SK-N-SH treated with all-trans-retinoic acid at 6 μM for 48 hours (cell line): ENCODE data around the gene TDRD6.

Experiments used
- ATAC-seq: fragments of 200-7000 bp; cut with Tn5 transposase; 3 replicates; pipeline ENCODE4 v1.9.1; 2020; ENCODE audit warnings: mild to moderate bottlenecking, moderate library complexity
- BACH2 ChIP-seq: fragments of 250-450 bp; sonication (Bioruptor Pico); IDR thresholded peaks from 2 replicates; pipeline ENCODE4 v1.9.0; 2021; ENCODE audit warnings: mild to moderate bottlenecking, borderline replicate concordance
- CSDC2 ChIP-seq: fragments of 250-450 bp; sonication (Bioruptor Pico); IDR thresholded peaks from 2 replicates; pipeline ENCODE4 v1.5.0; 2020; ENCODE audit warnings: mild to moderate bottlenecking, moderate library complexity
- ESRRG ChIP-seq: fragments of 250-450 bp; sonication (Bioruptor Pico); IDR thresholded peaks from 2 replicates; pipeline ENCODE4 v1.6.1; 2021; ENCODE audit warnings: mild to moderate bottlenecking
- GLIS3 ChIP-seq: fragments of 250-450 bp; sonication (Bioruptor Pico); IDR thresholded peaks from 2 replicates; pipeline ENCODE4 v1.5.0; 2020; ENCODE audit warnings: mild to moderate bottlenecking, moderate library complexity
- OSR1 ChIP-seq: fragments of 250-450 bp; sonication (Bioruptor Pico); IDR thresholded peaks from 2 replicates; pipeline ENCODE4 v1.8.0; 2022; ENCODE audit warnings: moderate library complexity, mild to moderate bottlenecking, inconsistent platforms
- PPARA ChIP-seq: fragments of 250-450 bp; sonication (Bioruptor Pico); IDR thresholded peaks from 2 replicates; pipeline ENCODE4 v1.5.0; 2020; ENCODE audit warnings: mild to moderate bottlenecking, borderline replicate concordance
- RARB ChIP-seq: fragments of 250-450 bp; sonication (Bioruptor Pico); IDR thresholded peaks from 2 replicates; pipeline ENCODE4 v1.8.0; 2021; ENCODE audit warnings: mild to moderate bottlenecking, moderate library complexity
- TCF4 ChIP-seq: fragments of 250-450 bp; sonication (Bioruptor Pico); IDR thresholded peaks from 2 replicates; pipeline ENCODE4 v1.8.0; 2021; ENCODE audit warnings: mild to moderate bottlenecking, moderate library complexity, borderline replicate concordance
- TOX ChIP-seq: fragments of 250-450 bp; sonication (Bioruptor Pico); IDR thresholded peaks from 2 replicates; pipeline ENCODE4 v1.8.0; 2021; ENCODE audit warnings: mild to moderate bottlenecking, moderate library complexity, borderline replicate concordance
- ZC3H10 ChIP-seq: fragments of 250-450 bp; sonication (Bioruptor Pico); IDR thresholded peaks from 2 replicates; pipeline ENCODE4 v1.5.1; 2021; ENCODE audit warnings: mild to moderate bottlenecking, moderate library complexity
- ZFP3 ChIP-seq: fragments of 250-450 bp; sonication (Bioruptor Pico); IDR thresholded peaks from 2 replicates; pipeline ENCODE4 v1.5.0; 2020; ENCODE audit warnings: mild to moderate bottlenecking, moderate library complexity
- ZFP30 ChIP-seq: fragments of 450-650 bp; formaldehyde crosslinking; IDR thresholded peaks from 2 replicates; pipeline ENCODE4 v1.5.0; 2022; ENCODE audit warnings: mild to moderate bottlenecking, moderate library complexity
- ZNF565 ChIP-seq: fragments of 450-650 bp; formaldehyde crosslinking; conservative IDR thresholded peaks from 2 replicates; pipeline ENCODE4 v1.5.0; 2020; ENCODE audit warnings: low read depth, mild to moderate bottlenecking, moderate library complexity
- ZNF70 ChIP-seq: fragments of 450-650 bp; formaldehyde crosslinking; IDR thresholded peaks from 2 replicates; pipeline ENCODE4 v1.5.0; 2020; ENCODE audit warnings: mild to moderate bottlenecking, moderate library complexity
- TF ChIP-seq, protein P1 (sequence below): fragments of 250-450 bp; sonication (Bioruptor Pico); IDR thresholded peaks from 2 replicates; pipeline ENCODE4 v1.8.0; 2021; ENCODE audit warnings: low read depth, mild to moderate bottlenecking, moderate library complexity, borderline replicate concordance
- TF ChIP-seq, protein P2 (sequence below): fragments of 250-450 bp; sonication (Bioruptor Pico); IDR thresholded peaks from 2 replicates; pipeline ENCODE4 v1.5.1; 2021; ENCODE audit warnings: mild to moderate bottlenecking, moderate library complexity
- TF ChIP-seq, protein P3 (sequence below): fragments of 250-450 bp; sonication (Bioruptor Pico); IDR thresholded peaks from 2 replicates; pipeline ENCODE4 v1.5.0; 2020; ENCODE audit warnings: mild to moderate bottlenecking, moderate library complexity
- TF ChIP-seq, protein P4 (sequence below): fragments of 250-450 bp; sonication (Bioruptor Pico); IDR thresholded peaks from 2 replicates; pipeline ENCODE4 v1.5.1; 2020; ENCODE audit warnings: low read depth, mild to moderate bottlenecking, moderate library complexity
- TF ChIP-seq, protein P5 (sequence below): fragments of 250-450 bp; sonication (Bioruptor Pico); IDR thresholded peaks from 2 replicates; pipeline ENCODE4 v1.8.0; 2020; ENCODE audit warnings: mild to moderate bottlenecking, moderate library complexity, borderline replicate concordance

Gene TDRD6

DNA sequence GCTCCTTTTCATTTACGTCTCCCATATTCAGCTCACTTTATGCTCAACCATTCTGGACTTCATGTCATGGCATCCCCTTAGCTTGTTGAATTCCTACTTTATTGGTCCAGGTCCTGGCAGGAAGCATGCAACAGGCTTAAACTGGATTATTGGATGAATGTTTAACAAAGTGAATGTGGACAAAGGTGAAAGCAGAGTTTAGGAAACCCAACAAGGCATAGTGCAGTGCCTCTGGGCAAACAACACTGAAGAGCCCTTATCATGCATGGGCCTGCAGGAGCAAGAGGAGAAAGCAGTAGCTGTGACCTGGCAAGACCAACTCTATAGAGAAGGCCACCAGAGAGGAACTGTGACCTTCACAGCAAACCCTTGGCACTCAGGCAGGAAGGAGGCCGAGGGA is 53.8 kb downstream of the TDRD6 start:
- TF ChIP-seq PPARA (CRISPR knock-in tag) (no peak), ESRRG (no peak), BACH2 (CRISPR knock-in tag) (no peak), OSR1 (CRISPR knock-in tag) (no peak), TCF4 (no peak), GLIS3 (CRISPR knock-in tag) (no peak), ZNF565 (CRISPR knock-in tag) (no peak), ZFP3 (CRISPR knock-in tag) (no peak), ZC3H10 (CRISPR knock-in tag) (no peak), ZNF70 (no peak), CSDC2 (CRISPR knock-in tag) (no peak)
- TF ChIP-seq, protein P1, sequence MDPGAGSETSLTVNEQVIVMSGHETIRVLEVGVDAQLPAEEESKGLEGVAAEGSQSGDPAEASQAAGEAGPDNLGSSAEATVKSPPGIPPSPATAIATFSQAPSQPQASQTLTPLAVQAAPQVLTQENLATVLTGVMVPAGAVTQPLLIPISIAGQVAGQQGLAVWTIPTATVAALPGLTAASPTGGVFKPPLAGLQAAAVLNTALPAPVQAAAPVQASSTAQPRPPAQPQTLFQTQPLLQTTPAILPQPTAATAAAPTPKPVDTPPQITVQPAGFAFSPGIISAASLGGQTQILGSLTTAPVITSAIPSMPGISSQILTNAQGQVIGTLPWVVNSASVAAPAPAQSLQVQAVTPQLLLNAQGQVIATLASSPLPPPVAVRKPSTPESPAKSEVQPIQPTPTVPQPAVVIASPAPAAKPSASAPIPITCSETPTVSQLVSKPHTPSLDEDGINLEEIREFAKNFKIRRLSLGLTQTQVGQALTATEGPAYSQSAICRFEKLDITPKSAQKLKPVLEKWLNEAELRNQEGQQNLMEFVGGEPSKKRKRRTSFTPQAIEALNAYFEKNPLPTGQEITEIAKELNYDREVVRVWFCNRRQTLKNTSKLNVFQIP (CRISPR knock-in tag) = no peak
- TF ChIP-seq, protein P2, sequence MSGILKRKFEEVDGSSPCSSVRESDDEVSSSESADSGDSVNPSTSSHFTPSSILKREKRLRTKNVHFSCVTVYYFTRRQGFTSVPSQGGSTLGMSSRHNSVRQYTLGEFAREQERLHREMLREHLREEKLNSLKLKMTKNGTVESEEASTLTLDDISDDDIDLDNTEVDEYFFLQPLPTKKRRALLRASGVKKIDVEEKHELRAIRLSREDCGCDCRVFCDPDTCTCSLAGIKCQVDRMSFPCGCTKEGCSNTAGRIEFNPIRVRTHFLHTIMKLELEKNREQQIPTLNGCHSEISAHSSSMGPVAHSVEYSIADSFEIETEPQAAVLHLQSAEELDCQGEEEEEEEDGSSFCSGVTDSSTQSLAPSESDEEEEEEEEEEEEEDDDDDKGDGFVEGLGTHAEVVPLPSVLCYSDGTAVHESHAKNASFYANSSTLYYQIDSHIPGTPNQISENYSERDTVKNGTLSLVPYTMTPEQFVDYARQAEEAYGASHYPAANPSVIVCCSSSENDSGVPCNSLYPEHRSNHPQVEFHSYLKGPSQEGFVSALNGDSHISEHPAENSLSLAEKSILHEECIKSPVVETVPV (CRISPR knock-in tag) = no peak
- TF ChIP-seq, protein P3, sequence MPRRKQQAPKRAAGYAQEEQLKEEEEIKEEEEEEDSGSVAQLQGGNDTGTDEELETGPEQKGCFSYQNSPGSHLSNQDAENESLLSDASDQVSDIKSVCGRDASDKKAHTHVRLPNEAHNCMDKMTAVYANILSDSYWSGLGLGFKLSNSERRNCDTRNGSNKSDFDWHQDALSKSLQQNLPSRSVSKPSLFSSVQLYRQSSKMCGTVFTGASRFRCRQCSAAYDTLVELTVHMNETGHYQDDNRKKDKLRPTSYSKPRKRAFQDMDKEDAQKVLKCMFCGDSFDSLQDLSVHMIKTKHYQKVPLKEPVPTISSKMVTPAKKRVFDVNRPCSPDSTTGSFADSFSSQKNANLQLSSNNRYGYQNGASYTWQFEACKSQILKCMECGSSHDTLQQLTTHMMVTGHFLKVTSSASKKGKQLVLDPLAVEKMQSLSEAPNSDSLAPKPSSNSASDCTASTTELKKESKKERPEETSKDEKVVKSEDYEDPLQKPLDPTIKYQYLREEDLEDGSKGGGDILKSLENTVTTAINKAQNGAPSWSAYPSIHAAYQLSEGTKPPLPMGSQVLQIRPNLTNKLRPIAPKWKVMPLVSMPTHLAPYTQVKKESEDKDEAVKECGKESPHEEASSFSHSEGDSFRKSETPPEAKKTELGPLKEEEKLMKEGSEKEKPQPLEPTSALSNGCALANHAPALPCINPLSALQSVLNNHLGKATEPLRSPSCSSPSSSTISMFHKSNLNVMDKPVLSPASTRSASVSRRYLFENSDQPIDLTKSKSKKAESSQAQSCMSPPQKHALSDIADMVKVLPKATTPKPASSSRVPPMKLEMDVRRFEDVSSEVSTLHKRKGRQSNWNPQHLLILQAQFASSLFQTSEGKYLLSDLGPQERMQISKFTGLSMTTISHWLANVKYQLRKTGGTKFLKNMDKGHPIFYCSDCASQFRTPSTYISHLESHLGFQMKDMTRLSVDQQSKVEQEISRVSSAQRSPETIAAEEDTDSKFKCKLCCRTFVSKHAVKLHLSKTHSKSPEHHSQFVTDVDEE (CRISPR knock-in tag) = no peak
- no peak for ATAC-seq

DNA sequence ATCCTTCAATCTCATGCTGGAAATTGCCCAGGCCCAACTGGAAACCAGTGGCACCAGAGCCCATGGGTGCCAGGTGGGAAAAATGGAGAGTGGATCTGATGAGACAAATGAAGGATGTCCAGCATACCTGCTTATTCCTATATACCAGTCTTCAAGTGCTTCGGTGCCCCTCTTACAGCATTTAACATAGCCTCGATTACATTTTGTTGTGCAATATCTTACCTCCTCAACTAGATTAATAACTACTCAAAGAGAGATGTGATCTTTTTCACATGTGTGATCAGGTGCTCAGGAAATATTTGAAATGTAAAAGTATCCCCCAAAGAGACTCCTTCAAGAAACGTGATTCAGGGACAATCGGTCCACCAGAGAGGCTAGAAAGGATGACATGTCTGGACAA is 54.2 kb downstream of the TDRD6 start:
- no peak for ATAC-seq
- TF ChIP-seq PPARA (CRISPR knock-in tag) = no peak
- TF ChIP-seq, protein P4, sequence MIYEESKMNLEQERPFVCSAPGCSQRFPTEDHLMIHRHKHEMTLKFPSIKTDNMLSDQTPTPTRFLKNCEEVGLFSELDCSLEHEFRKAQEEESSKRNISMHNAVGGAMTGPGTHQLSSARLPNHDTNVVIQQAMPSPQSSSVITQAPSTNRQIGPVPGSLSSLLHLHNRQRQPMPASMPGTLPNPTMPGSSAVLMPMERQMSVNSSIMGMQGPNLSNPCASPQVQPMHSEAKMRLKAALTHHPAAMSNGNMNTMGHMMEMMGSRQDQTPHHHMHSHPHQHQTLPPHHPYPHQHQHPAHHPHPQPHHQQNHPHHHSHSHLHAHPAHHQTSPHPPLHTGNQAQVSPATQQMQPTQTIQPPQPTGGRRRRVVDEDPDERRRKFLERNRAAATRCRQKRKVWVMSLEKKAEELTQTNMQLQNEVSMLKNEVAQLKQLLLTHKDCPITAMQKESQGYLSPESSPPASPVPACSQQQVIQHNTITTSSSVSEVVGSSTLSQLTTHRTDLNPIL (CRISPR knock-in tag) = no peak
- TF ChIP-seq, protein P5, sequence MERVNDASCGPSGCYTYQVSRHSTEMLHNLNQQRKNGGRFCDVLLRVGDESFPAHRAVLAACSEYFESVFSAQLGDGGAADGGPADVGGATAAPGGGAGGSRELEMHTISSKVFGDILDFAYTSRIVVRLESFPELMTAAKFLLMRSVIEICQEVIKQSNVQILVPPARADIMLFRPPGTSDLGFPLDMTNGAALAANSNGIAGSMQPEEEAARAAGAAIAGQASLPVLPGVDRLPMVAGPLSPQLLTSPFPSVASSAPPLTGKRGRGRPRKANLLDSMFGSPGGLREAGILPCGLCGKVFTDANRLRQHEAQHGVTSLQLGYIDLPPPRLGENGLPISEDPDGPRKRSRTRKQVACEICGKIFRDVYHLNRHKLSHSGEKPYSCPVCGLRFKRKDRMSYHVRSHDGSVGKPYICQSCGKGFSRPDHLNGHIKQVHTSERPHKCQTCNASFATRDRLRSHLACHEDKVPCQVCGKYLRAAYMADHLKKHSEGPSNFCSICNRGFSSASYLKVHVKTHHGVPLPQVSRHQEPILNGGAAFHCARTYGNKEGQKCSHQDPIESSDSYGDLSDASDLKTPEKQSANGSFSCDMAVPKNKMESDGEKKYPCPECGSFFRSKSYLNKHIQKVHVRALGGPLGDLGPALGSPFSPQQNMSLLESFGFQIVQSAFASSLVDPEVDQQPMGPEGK (CRISPR knock-in tag) = no peak
- TF ChIP-seq, protein P2 (CRISPR knock-in tag) = no peak
- TF ChIP-seq ZFP3 (CRISPR knock-in tag) = no peak
- no peak for TF ChIP-seq TOX
- TF ChIP-seq ZFP30 (CRISPR knock-in tag) = no peak
- no peak for TF ChIP-seq ZC3H10 (CRISPR knock-in tag)
- TF ChIP-seq, all 23 proteins: peak for 0

DNA sequence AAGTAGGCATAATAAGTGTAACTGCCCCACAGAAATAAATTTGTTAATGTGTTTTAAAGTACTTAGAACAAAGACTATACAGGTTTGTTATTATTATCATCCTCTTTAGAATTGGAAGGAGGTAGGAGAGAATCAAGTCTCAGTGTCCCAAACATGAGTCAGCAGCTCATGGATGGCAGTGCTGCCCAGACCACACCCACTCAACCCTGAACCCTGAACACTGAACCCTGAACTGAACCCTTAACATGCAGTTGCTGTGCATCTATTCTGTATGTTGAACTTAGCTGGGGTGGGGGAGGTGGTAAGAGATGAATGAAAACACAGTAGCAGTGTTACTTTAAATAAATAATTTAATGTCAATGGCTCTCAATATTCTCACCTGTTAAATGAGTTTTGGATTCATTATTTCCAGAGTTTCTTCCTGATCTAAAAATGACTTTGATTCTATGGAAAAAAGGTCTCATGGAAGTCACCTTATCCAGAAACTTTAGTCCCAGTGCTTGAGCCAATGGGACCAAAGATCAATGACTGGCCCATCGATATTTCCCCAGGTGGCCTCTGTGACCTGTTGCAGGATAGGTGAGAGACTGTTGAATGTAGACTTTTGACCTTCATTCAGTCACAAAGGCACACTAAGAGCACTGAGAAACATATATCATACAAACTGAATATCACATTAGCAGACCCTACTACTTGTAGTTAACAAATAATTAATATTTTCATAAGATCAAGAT is 55.9 kb downstream of the TDRD6 start:
- no peak for ATAC-seq
- no peak for TF ChIP-seq TOX
- no peak for TF ChIP-seq RARB (CRISPR knock-in tag)
- no peak for TF ChIP-seq BACH2 (CRISPR knock-in tag)
- TF ChIP-seq, protein P3 (CRISPR knock-in tag) = no peak
- TF ChIP-seq, protein P5 (CRISPR knock-in tag) = no peak
